A673 (cell line): ENCODE data around the gene PGAP6. TPM values are rescaled to one million over a fixed set of nuclear protein-coding genes. Genes with fewer than 3 reads are reported as not detected.
"Not testable (repeated sequence)": the region's sequence is repeated elsewhere in the genome, so short reads cannot be mapped to it uniquely, and the experiment has no call there.

Experiments used
- BruUV-seq: library from RNA; stranded (reverse); fragments of 400-500 nt; replicated peaks from 2 replicates; lab custom pipeline; 2021; lab: Mats Ljungman, UMichigan
- CTCF ChIA-PET: fragments of 300-600 bp; sonication (Branson Sonifier 250); formaldehyde crosslinking; loops from one replicate; lab custom pipeline; 2022; ENCODE audit warnings: antibody characterized with exemption; lab: Charles Lee
- POLR2A ChIA-PET: fragments of 300-600 bp; sonication (Branson Sonifier 250); formaldehyde crosslinking; loops from one replicate; lab custom pipeline; 2022; ENCODE audit warnings: antibody characterized with exemption; ENCODE audit not compliant: low non-redundant PET; lab: Charles Lee
- DNase-seq: peaks from one replicate; pipeline ENCODE4 v3.0.0-alpha.2; 2015; ENCODE audit warnings: low spot score
- H3K27ac ChIP-seq: fragments of 200-600 bp; sonication (generic); 2 replicates; pipeline ENCODE4 v1.5.1; 2016; ENCODE audit warnings: mixed run types, low read depth, mild to moderate bottlenecking, mixed read lengths, antibody characterized with exemption, low read length; ENCODE audit not compliant: poor library complexity, severe bottlenecking
- H3K27me3 ChIP-seq: fragments of 200-600 bp; sonication (generic); replicated peaks from 2 replicates; pipeline ENCODE4 v1.6.1; 2017; ENCODE audit warnings: mixed run types, low read depth, mild to moderate bottlenecking, mixed read lengths, antibody characterized with exemption, low read length; ENCODE audit not compliant: insufficient read depth, poor library complexity
- H3K36me3 ChIP-seq: fragments of 200-600 bp; sonication (generic); 2 replicates; pipeline ENCODE4 v1.6.1; 2016; ENCODE audit warnings: mixed run types, mild to moderate bottlenecking, mixed read lengths, antibody characterized with exemption, low read length; ENCODE audit not compliant: insufficient read depth, poor library complexity, severe bottlenecking
- H3K4me1 ChIP-seq: fragments of 200-600 bp; sonication (generic); 2 replicates; pipeline ENCODE4 v1.6.1; 2017; ENCODE audit warnings: mixed run types, mild to moderate bottlenecking, mixed read lengths, antibody characterized with exemption, low read length; ENCODE audit not compliant: insufficient read depth, poor library complexity, severe bottlenecking
- H3K4me3 ChIP-seq: fragments of 200-600 bp; sonication (generic); 2 replicates; pipeline ENCODE4 v1.5.1; 2016; ENCODE audit warnings: low read depth, mixed run types, mild to moderate bottlenecking, mixed read lengths, low read length; ENCODE audit not compliant: poor library complexity, severe bottlenecking
- H3K9me3 ChIP-seq: fragments of 200-600 bp; sonication (generic); 2 replicates; pipeline ENCODE4 v1.6.1; 2016; ENCODE audit warnings: mixed run types, low read depth, mild to moderate bottlenecking, mixed read lengths, antibody characterized with exemption, low read length; ENCODE audit not compliant: poor library complexity, severe bottlenecking
- CTCF ChIP-seq: fragments of 300-800, 200-600 bp; sonication (generic); conservative IDR thresholded peaks from 2 replicates; pipeline ENCODE4 v1.5.1; 2017; ENCODE audit warnings: low read depth, mild to moderate bottlenecking, antibody characterized with exemption, low read length, moderate library complexity, mixed read lengths
- EZH2 ChIP-seq: fragments of 200-600 bp; sonication (generic); IDR thresholded peaks from 2 replicates; pipeline ENCODE4 v1.6.1; 2017; ENCODE audit warnings: borderline replicate concordance, low read depth, mild to moderate bottlenecking, mixed read lengths, antibody characterized with exemption, low read length; ENCODE audit not compliant: poor library complexity, severe bottlenecking
- intact Hi-C: fragments of 100-400 bp; cut with micrococcal nuclease; formaldehyde crosslinking; loops from one replicate; pipeline ENCODE4 v1.10.0; 2022; ENCODE audit not compliant: unreplicated experiment
- total RNA-seq: library from RNA; stranded (reverse); gene quantifications from 2 replicates; pipeline ENCODE4 v1.2.3, GENCODE V29; 2021

PGAP6 gene
- total RNA-seq, 1 experiment from 2014 or later = 38.7 TPM

- TF ChIP-seq CTCF = no peak
- TF ChIP-seq EZH2 = no peak
- CTCF ChIA-PET = no interaction called here
- no TSS peak for BruUV-seq
Observed at GRCh38 chr16:349211-349610, 32.6 kb downstream of the PGAP6 start.

GRCh38 chr16:348495-348894 lies 33.3 kb downstream of the PGAP6 start:
- POLR2A ChIA-PET, H3K4me1 ChIP-seq, CTCF ChIA-PET, H3K4me3 ChIP-seq, intact Hi-C loops, H3K27ac ChIP-seq, H3K9me3 ChIP-seq, H3K27me3 ChIP-seq, DNase-seq, BruUV-seq: not testable (repeated sequence)
- peaks cover 25% of the 10 kb centered on the region for H3K36me3 ChIP-seq

More at GRCh38 chr16:349211-349610, 32.6 kb downstream of the PGAP6 start:
- H3K27ac ChIP-seq = no peak overlapping the region
- H3K4me1 ChIP-seq = no peaks in the 10 kb centered on the region
- POLR2A ChIA-PET = no interaction called here
- no peaks in the 10 kb centered on the region for H3K27me3 ChIP-seq
- no peak overlapping the region for H3K4me3 ChIP-seq
- peaks cover 23% of the 10 kb centered on the region for H3K36me3 ChIP-seq
- intact Hi-C loops = no loop called here
- H3K9me3 ChIP-seq = no peaks in the 10 kb centered on the region
- no peak for DNase-seq

- BruUV-seq = no TSS peak
- no peaks in the 10 kb centered on the region for H3K27me3 ChIP-seq
- peak overlapping the region; percentile 23 for H3K27ac ChIP-seq
- no peak overlapping the region for H3K4me3 ChIP-seq
- H3K36me3 ChIP-seq = peaks cover 30% of the 10 kb centered on the region
- DNase-seq = no peak
- intact Hi-C loops = no loop called here
- no peaks in the 10 kb centered on the region for H3K9me3 ChIP-seq
- TF ChIP-seq EZH2 = no peak
- no peak for TF ChIP-seq CTCF
- POLR2A ChIA-PET = no interaction called here
- H3K4me1 ChIP-seq = no peaks in the 10 kb centered on the region
- CTCF ChIA-PET = no interaction called here
Observed at GRCh38 chr16:347203-347602, 34.6 kb downstream of the PGAP6 start.

DNA sequence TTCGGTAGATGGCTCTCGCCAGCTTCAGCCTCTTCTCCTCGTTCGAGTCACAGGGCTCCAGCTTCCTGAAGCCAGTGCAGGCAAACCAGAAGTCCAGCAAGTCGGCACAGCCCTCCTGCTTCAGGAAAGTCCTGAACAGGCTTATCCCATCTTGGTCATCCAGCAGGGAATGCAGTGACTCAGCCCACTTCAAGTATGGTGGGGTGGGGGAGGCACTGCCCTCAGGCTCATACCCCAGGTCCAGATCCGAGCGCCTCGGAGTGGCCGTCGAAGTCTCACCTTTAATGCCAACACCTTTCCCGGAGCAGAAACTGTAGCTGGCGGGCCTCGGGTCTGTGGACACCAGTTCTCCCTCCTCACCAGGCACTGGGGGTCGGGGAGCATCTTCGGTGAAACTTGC lies 35.2 kb downstream of the PGAP6 start:
- Histone ChIP-seq H3K9me3 (no peaks in the 10 kb centered on the region), H3K4me3 (no peak overlapping the region), H3K27ac (no peak overlapping the region), H3K36me3 (peaks cover 30% of the 10 kb centered on the region), H3K27me3 (no peaks in the 10 kb centered on the region), H3K4me1 (no peaks in the 10 kb centered on the region)
- intact Hi-C loops = no loop called here
- ChIA-PET CTCF (no interaction called here), POLR2A (no interaction called here)
- TF ChIP-seq CTCF (no peak), EZH2 (no peak)
- BruUV-seq = no TSS peak
- no peak for DNase-seq
